Uterus (tissue), 2 donors: ENCODE data around the gene GAD2.

Source experiments
- CTCF ChIP-seq, 4 experiments: fragments of 200-600 bp in 2 of 4; fragments of 450-650 bp in 2 of 4; sonication (generic) in 2 of 4; IDR thresholded peaks; one replicate each; pipeline ENCODE4 v1.5.1; 2016 to 2019; ENCODE audit warnings: antibody characterized with exemption in 4 of 4, mild to moderate bottlenecking in 2 of 4, moderate library complexity in 1 of 4
- POLR2A ChIP-seq, 2 donors: fragments of 450-650 bp; IDR thresholded peaks; one replicate each; pipeline ENCODE4 v1.6.1; 2016; ENCODE audit warnings: antibody characterized with exemption in 2 of 2, mild to moderate bottlenecking in 1 of 2, moderate library complexity in 1 of 2

- TF ChIP-seq POLR2A (IDR thresholded peaks at IDR 0.05), result no peak
- no peak for TF ChIP-seq CTCF (IDR thresholded peaks at IDR 0.05)
These were observed 110.3 kb downstream of the GAD2 start for GRCh38 chr10:26326851-26327250.
